Measurements from ENCODE around the gene RGS6.

- no peak for TF ChIP-seq CTCF (IDR thresholded peaks at IDR 0.05)
- TF ChIP-seq POLR2A (IDR thresholded peaks at IDR 0.05) = no peak
- TF ChIP-seq EP300 (IDR thresholded peaks at IDR 0.05) = no peak
- no peak for TF ChIP-seq POLR2AphosphoS5 (IDR thresholded peaks at IDR 0.05)
Measured at GRCh38 chr14:72549854-72550253, 617.6 kb downstream of the RGS6 start.
